Gastrocnemius medialis (tissue), 4 donors: ENCODE measurements around the gene ZNF816.
"Not testable (repeated sequence)": the region's sequence is repeated elsewhere in the genome, so short reads cannot be mapped to it uniquely, and the experiment has no call there.

Experiments used
- POLR2A ChIP-seq, 2 donors: fragments of 450-650 bp; IDR thresholded peaks; one replicate each; pipeline ENCODE4 v1.6.1; 2017; ENCODE audit warnings: antibody characterized with exemption in 2 of 2, mild to moderate bottlenecking in 2 of 2, moderate library complexity in 2 of 2
- TF ChIP-seq, protein P1 (sequence below), 5 experiments: fragments of 450-650 bp in 3 of 5; fragments of 200-600 bp in 2 of 5; sonication (generic) in 2 of 5; IDR thresholded peaks in 4 of 5; conservative IDR thresholded peaks in 1 of 5; 1 replicate in 4 of 5; 2 replicates in 1 of 5; pipeline ENCODE4 v1.5.1; 2016 to 2019; ENCODE audit warnings: antibody characterized with exemption in 5 of 5, mild to moderate bottlenecking in 3 of 5, moderate library complexity in 3 of 5

- TF ChIP-seq, protein P1, sequence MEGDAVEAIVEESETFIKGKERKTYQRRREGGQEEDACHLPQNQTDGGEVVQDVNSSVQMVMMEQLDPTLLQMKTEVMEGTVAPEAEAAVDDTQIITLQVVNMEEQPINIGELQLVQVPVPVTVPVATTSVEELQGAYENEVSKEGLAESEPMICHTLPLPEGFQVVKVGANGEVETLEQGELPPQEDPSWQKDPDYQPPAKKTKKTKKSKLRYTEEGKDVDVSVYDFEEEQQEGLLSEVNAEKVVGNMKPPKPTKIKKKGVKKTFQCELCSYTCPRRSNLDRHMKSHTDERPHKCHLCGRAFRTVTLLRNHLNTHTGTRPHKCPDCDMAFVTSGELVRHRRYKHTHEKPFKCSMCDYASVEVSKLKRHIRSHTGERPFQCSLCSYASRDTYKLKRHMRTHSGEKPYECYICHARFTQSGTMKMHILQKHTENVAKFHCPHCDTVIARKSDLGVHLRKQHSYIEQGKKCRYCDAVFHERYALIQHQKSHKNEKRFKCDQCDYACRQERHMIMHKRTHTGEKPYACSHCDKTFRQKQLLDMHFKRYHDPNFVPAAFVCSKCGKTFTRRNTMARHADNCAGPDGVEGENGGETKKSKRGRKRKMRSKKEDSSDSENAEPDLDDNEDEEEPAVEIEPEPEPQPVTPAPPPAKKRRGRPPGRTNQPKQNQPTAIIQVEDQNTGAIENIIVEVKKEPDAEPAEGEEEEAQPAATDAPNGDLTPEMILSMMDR (IDR thresholded peaks at IDR 0.05 in 4 of 5, conservative IDR thresholded peaks at IDR 0.05 in 1 of 5): not testable (repeated sequence)
- not testable (repeated sequence) for TF ChIP-seq POLR2A (IDR thresholded peaks at IDR 0.05)
Observed at GRCh38 chr19:52940905-52941304, 21.8 kb downstream of the ZNF816 start.
